Pons (tissue), 1 donor: ENCODE results near the gene CNR2.
"Not testable (repeated sequence)": the region's sequence is repeated elsewhere in the genome, so short reads cannot be mapped to it uniquely, and the experiment has no call there.

Experiments
- DNase-seq: peaks from one replicate; pipeline ENCODE4 v3.0.0-alpha.2; 2016; ENCODE audit warnings: low spot score

CNR2 gene

GRCh38 chr1:23836037-23836436 is 77.1 kb downstream of the CNR2 start:
- no peak for DNase-seq

GRCh38 chr1:23834156-23834555 is 79.0 kb downstream of the CNR2 start:
- not testable (repeated sequence) for DNase-seq

GRCh38 chr1:23827717-23828116 is 85.4 kb downstream of the CNR2 start:
- no peak for DNase-seq

- DNase-seq = not testable (repeated sequence)
Observed at GRCh38 chr1:23826590-23826989, 86.6 kb downstream of the CNR2 start.

- DNase-seq = no peak
Observed at GRCh38 chr1:23825762-23826522, 87.2 kb downstream of the CNR2 start.

GRCh38 chr1:23825076-23825761 is 87.9 kb downstream of the CNR2 start, which contains the start of gene HMGCL:
HMGCL (minus strand) TSS chr1:23825429; CDS start chr1:23825415, 14 bp downstream.
- peak; percentile 86 for DNase-seq

GRCh38 chr1:23824711-23825075 is 88.5 kb downstream of the CNR2 start:
- no peak for DNase-seq

- DNase-seq = no peak
Observed at GRCh38 chr1:23823767-23824166, 89.4 kb downstream of the CNR2 start.
